SH-SY5Y (cell line): ENCODE measurements around the gene CITED1.

Experiments used
- GATA2 ChIP-seq: IDR thresholded peaks from 2 replicates; pipeline ENCODE4 v1.6.1; 2011; ENCODE audit warnings: mild to moderate bottlenecking, low read depth, low read length
- GATA3 ChIP-seq: IDR thresholded peaks from 2 replicates; pipeline ENCODE4 v1.6.1; 2011; ENCODE audit warnings: low read depth, mild to moderate bottlenecking, low read length, moderate library complexity

Gene CITED1

GRCh38 chrX:72297953-72298730 lies 7.6 kb downstream of the CITED1 start:
- TF ChIP-seq GATA3 = no peak
- no peak for TF ChIP-seq GATA2

- TF ChIP-seq GATA3 (no peak), GATA2 (no peak)
Measured at GRCh38 chrX:72296991-72297390, 8.7 kb downstream of the CITED1 start.

GRCh38 chrX:72295745-72296144 lies 10.0 kb downstream of the CITED1 start:
- no peak for TF ChIP-seq GATA3
- TF ChIP-seq GATA2 = no peak

DNA sequence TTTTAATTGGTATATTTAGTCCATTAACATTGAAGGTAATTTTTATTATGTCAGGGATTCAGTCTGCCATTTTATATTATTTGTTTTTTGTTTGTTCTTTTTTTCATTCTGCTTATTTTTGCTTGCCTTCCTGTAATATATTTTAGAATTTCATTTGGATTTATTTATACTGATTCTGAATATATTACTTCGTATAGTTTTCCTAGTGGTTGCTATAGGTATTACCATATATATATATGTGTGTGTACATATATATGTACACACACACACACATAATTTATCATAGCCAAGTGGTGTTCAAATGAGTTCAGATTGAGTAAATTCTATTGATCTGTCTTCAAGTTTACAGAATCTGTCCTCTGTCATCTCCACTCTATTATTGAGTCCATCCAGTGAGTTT lies 11.2 kb downstream of the CITED1 start:
- no peak for TF ChIP-seq GATA3
- TF ChIP-seq GATA2 = no peak

DNA sequence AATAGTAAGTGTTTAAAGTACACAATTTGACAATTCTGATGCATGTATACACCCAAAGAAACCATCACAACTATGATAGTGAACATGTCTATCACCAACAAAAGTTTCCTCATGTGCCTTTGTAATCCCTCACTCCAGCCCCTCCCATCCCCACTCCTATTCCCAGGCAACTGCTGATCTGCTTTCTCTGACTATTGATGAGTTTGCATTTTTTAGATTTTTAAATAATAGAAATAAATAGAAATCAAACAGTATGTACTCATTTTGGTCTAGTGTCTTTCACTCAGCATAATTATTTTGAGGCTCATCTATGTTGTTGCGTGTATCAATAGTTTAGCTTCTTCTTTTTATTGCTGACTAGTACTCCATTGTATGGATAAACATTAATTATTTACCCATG lies 23.4 kb downstream of the CITED1 start:
- no peak for TF ChIP-seq GATA2
- TF ChIP-seq GATA3 = no peak

GRCh38 chrX:72280321-72280845 lies 25.3 kb downstream of the CITED1 start:
- TF ChIP-seq GATA3 = no peak
- TF ChIP-seq GATA2 = no peak

DNA sequence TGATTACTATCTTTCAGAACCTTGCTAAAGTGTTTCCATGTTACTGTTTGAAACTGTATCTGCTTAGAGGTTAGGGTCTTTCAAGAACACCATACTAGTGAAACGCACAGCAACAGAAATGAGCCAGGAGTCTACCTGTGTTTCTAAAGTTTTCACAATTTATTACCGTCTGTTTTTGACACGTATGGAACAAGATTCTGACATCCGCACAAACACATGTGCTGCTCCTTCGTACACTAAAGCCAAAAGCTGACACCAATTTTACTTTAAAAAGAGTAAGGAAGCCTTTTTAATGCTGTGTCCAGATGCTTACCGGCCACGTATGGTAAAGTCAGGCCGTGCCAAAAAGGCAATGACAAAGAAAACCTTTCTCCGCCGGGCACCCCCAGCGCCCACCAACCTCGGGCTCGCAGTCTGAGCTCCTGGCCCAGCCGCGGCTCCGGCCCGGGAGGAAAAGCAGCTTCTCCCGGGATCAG lies 29.2 kb downstream of the CITED1 start:
- TF ChIP-seq GATA2 (no peak), GATA3 (no peak)

- TF ChIP-seq GATA3 (no peak), GATA2 (no peak)
Measured at GRCh38 chrX:72274526-72274925, 31.2 kb downstream of the CITED1 start.

DNA sequence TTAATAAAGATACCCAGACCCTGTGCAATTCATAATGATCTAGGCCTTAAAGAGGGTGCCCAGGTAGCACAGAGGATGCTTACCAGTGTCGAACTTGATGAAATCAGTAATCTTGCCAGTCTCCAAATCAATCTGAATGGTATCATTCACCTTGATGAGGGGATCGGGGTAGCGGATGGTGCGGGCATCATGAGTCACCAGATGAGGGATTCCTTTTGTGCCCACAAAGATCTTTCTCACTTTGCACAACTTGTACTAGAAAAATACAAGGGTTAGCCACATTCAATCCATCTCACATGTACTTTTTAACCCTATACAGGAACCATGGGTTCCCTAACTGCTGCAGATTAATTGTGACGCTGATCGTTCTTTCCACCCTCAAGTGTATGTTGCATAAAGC lies 32.0 kb downstream of the CITED1 start:
- TF ChIP-seq GATA2 = no peak
- TF ChIP-seq GATA3 = no peak

DNA sequence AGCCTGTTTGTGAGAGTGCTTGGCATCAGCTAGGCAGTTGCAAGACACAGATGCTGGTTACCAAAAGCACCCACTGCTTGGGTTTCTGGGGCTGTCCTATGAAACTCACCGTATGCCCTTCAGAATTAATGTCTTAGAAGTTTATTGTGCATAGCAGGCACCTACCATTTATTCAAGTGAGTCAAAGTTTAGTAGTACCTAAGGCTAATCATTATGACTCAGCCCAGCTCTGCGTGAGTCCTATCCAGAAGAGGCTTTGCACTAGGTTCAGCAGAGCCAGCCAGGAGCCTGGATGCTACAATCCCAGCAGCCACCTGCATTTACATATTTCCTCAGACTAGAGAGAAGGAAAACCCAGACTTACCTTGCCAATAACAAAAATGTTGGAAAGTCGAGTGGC lies 32.8 kb downstream of the CITED1 start:
- TF ChIP-seq GATA2 = no peak
- no peak for TF ChIP-seq GATA3

GRCh38 chrX:72271812-72272211 lies 33.9 kb downstream of the CITED1 start:
- TF ChIP-seq GATA2 = no peak
- no peak for TF ChIP-seq GATA3

DNA sequence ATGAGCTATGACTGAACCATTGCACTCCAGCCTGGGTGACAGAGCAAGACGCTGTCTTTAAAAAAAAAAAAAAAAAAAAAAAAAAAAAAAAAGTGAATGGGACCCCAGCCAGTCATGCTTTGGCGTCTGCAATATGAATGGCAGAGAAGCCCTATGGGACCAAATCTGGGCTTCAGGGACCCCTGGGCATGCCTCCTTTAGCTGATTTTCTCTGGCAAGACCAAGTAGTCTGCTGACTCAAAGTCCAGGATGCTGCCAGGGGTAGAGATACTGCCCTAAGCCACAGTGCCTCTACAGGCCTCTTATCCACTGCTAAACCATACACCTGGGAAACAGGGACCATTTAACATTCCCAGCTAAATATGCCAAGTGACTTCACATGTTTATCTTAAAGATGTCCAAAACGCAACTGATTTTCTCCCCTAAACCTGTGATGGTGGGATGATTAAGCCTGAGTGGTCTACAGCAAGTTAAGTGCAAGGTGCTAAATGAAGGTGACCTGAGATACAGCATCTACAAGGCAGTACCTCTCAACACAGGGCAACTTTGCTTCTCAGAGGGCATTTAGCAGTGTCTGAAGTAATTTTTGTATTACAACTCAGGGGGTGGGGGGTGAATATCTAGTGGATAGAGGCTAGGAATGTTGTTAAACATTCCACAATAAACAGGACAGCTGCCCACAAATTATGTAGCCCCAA lies 34.5 kb downstream of the CITED1 start:
- no peak for TF ChIP-seq GATA3
- TF ChIP-seq GATA2 = no peak

DNA sequence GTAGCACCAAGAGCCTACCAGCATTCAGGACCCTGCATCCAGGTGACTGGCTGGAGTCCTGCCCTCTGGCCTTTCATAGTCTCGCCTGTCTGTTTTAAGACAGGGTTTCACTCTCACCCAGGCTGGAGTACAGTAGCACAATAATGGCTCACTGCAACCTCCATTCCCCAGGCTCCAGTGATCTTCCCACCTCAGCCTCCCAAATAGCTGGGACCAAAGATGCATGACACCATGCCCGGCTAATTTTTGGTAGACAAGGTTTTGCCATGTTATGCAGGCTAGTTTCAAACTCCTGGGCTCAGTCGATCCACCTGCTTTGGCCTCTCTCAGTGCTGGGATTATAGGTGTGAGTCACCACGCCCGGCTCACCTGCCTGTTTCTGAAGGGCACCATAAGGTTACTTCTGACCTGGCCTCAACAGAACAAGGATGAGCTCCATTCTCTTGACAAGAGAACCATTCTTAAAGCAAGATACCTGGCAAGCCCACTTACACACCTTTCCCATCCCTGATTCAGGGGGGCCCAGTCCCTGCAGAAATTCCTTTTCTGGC lies 35.3 kb downstream of the CITED1 start:
- TF ChIP-seq GATA3 (no peak), GATA2 (no peak)

DNA sequence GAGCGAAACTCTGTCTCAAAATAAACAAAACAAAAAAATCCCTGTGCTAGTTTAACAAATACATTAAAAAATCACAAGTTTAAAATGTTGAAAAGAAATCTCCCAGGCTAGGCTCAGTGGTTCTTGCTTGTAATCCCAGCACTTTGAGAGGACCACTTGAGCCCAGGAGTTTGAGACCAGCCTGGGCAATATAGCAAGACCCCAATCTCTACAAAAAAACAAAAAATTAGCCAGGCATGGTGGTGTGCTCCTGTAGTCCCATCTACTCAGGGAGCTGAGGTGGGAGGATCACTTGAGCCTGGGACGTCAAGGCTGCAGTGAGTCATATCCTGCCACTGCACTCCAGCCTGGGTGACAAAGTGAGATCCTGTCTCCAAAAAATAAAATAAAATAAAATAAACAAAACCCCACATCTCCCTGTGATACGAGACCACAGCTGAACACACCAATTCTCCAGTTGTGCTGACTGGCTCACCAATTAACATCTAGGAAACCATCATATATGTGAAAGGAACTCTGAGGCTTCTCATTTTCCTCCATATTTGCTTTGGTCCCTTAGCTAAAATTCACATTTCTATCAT lies 36.0 kb downstream of the CITED1 start:
- TF ChIP-seq GATA2 (no peak), GATA3 (no peak)
